Neural cell (in vitro differentiated cells): ENCODE results near the gene PPP1R36. TPM values are rescaled to one million over a fixed set of nuclear protein-coding genes. Genes with fewer than 3 reads are reported as not detected.

ENCODE experiments used
- H2AFZ ChIP-seq: fragments of 200-600, 300-800 bp; sonication (generic), shearing (Covaris generic); 2 replicates; pipeline ENCODE4 v1.6.0; 2014; ENCODE audit warnings: low read depth, mild to moderate bottlenecking, antibody characterized with exemption, low read length, moderate library complexity
- H3F3A ChIP-seq: fragments of 200-600 bp; shearing (Covaris generic); 2 replicates; pipeline ENCODE4 v1.6.1; 2016; ENCODE audit warnings: mild to moderate bottlenecking, moderate library complexity, mixed read lengths, antibody characterized with exemption, low read length; ENCODE audit not compliant: insufficient read depth, poor library complexity, severe bottlenecking
- H3K27ac ChIP-seq: fragments of 200-600, 300-800 bp; sonication (generic), shearing (Covaris generic); 2 replicates; pipeline ENCODE4 v1.5.1; 2014; ENCODE audit warnings: mild to moderate bottlenecking, low read length, moderate library complexity
- H3K27me3 ChIP-seq: fragments of 300-800, 200-600 bp; sonication (generic), shearing (Covaris generic); 2 replicates; pipeline ENCODE4 v1.6.0; 2014; ENCODE audit warnings: mild to moderate bottlenecking, low read depth, low read length, moderate library complexity; ENCODE audit not compliant: insufficient read depth
- H3K36me3 ChIP-seq: fragments of 300-800, 200-600 bp; sonication (generic), shearing (Covaris generic); 2 replicates; pipeline ENCODE4 v1.5.1; 2014; ENCODE audit warnings: mild to moderate bottlenecking, antibody characterized with exemption, low read length, moderate library complexity; ENCODE audit not compliant: insufficient read depth
- H3K4me2 ChIP-seq: fragments of 300-800, 200-600 bp; sonication (generic), shearing (Covaris generic); 2 replicates; pipeline ENCODE4 v1.6.0; 2014; ENCODE audit warnings: mild to moderate bottlenecking, low read length
- H3K4me3 ChIP-seq: fragments of 300-800, 200-600 bp; sonication (generic), shearing (Covaris generic); 2 replicates; pipeline ENCODE4 v1.5.1; 2014; ENCODE audit warnings: mild to moderate bottlenecking, low read length, moderate library complexity
- H3K79me2 ChIP-seq: fragments of 200-600 bp; shearing (Covaris generic); replicated peaks from 2 replicates; pipeline ENCODE4 v1.6.0; 2014; ENCODE audit warnings: mild to moderate bottlenecking, low read length, moderate library complexity; ENCODE audit not compliant: insufficient read depth
- H3K9ac ChIP-seq: fragments of 300-800, 200-600 bp; sonication (generic), shearing (Covaris generic); 2 replicates; pipeline ENCODE4 v1.6.1; 2016; ENCODE audit warnings: mild to moderate bottlenecking, low read length, mixed read lengths
- H3K9me2 ChIP-seq: fragments of 200-600 bp; shearing (Covaris generic); 2 replicates; pipeline ENCODE4 v1.6.1; 2016; ENCODE audit warnings: mild to moderate bottlenecking, low read length, mixed read lengths; ENCODE audit not compliant: insufficient read depth
- H3K9me3 ChIP-seq: fragments of 200-600, 300-800 bp; sonication (generic), shearing (Covaris generic); 2 replicates; pipeline ENCODE4 v1.6.1; 2016; ENCODE audit warnings: mild to moderate bottlenecking, mixed run types, low read length, moderate library complexity, mixed read lengths
- H4K20me1 ChIP-seq: fragments of 200-600 bp; shearing (Covaris generic); 2 replicates; pipeline ENCODE4 v1.6.1; 2016; ENCODE audit warnings: mild to moderate bottlenecking, mixed run types; ENCODE audit not compliant: insufficient read depth
- EP300 ChIP-seq: fragments of 450-650 bp; conservative IDR thresholded peaks from 2 replicates; pipeline ENCODE4 v1.6.1; 2014; ENCODE audit warnings: antibody characterized with exemption, mild to moderate bottlenecking, moderate library complexity; ENCODE audit not compliant: poor library complexity, severe bottlenecking
- EZH2 ChIP-seq: fragments of 200-600, 300-800 bp; shearing (Covaris generic), sonication (generic); IDR thresholded peaks from 2 replicates; pipeline ENCODE4 v1.6.1; 2014; ENCODE audit warnings: antibody characterized with exemption, low read length, borderline replicate concordance, mild to moderate bottlenecking; ENCODE audit not compliant: insufficient read depth, poor library complexity, severe bottlenecking
- MXI1 ChIP-seq: fragments of 450-650 bp; conservative IDR thresholded peaks from 2 replicates; pipeline ENCODE4 v1.6.1; 2014; ENCODE audit warnings: antibody characterized with exemption, mild to moderate bottlenecking; ENCODE audit not compliant: poor library complexity, severe bottlenecking
- POLR2AphosphoS5 ChIP-seq: IDR thresholded peaks from 2 replicates; pipeline ENCODE4 v1.6.1; 2012
- RAD21 ChIP-seq: fragments of 450-650 bp; conservative IDR thresholded peaks from 2 replicates; pipeline ENCODE4 v1.6.1; 2014; ENCODE audit warnings: antibody characterized with exemption, mild to moderate bottlenecking, moderate library complexity
- SMC3 ChIP-seq: fragments of 450-650 bp; conservative IDR thresholded peaks from 2 replicates; pipeline ENCODE4 v1.6.1; 2014; ENCODE audit warnings: antibody characterized with exemption, mild to moderate bottlenecking, moderate library complexity; ENCODE audit not compliant: poor library complexity
- TAF1 ChIP-seq: IDR thresholded peaks from 2 replicates; pipeline ENCODE4 v1.6.1; 2012; ENCODE audit warnings: low read depth
- polyA plus RNA-seq: library from polyadenylated mRNA; depleted of rRNA; stranded (reverse); fragments of >200 nt; gene quantifications from 2 replicates; pipeline ENCODE4 v1.2.3, GENCODE V29; 2014
- TF ChIP-seq, protein P1 (sequence below): fragments of 450-650 bp; IDR thresholded peaks from 2 replicates; pipeline ENCODE4 v1.5.1; 2014; ENCODE audit warnings: antibody characterized with exemption, mild to moderate bottlenecking, moderate library complexity; ENCODE audit not compliant: poor library complexity, severe bottlenecking
- TF ChIP-seq, protein P2 (sequence below): IDR thresholded peaks from 2 replicates; pipeline ENCODE4 v1.6.1; 2012; ENCODE audit warnings: borderline replicate concordance

The PPP1R36 gene
- polyA plus RNA-seq, 1 donor from 2014 or later: not detected

DNA sequence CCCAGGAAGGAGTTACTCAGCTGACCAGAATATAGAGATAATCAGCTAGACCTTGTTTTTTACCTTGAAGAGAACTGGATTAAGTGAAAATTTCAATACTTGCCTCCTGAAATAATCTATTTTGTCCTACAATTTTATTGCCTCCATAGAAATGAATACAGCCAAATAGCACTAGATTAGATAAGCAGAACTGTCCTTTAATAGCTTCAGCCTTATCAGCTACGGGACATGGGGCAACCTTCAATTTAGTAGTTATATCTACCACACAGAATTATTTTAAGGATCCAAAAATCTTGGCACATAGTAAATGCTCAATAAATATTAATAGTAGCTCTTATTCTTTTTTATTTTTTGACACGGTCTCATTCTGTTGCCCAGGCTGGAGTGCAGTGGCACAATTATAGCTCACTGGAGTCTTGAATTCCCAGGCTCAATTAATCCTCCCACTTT lies 87.2 kb downstream of the PPP1R36 start:
- H3K9me2 ChIP-seq: no peaks in the 10 kb centered on the region
- no peak for TF ChIP-seq RAD21
- TF ChIP-seq TAF1: no peak
- TF ChIP-seq, protein P1, sequence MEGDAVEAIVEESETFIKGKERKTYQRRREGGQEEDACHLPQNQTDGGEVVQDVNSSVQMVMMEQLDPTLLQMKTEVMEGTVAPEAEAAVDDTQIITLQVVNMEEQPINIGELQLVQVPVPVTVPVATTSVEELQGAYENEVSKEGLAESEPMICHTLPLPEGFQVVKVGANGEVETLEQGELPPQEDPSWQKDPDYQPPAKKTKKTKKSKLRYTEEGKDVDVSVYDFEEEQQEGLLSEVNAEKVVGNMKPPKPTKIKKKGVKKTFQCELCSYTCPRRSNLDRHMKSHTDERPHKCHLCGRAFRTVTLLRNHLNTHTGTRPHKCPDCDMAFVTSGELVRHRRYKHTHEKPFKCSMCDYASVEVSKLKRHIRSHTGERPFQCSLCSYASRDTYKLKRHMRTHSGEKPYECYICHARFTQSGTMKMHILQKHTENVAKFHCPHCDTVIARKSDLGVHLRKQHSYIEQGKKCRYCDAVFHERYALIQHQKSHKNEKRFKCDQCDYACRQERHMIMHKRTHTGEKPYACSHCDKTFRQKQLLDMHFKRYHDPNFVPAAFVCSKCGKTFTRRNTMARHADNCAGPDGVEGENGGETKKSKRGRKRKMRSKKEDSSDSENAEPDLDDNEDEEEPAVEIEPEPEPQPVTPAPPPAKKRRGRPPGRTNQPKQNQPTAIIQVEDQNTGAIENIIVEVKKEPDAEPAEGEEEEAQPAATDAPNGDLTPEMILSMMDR: peak; percentile 3
- TF ChIP-seq EZH2: no peak
- TF ChIP-seq, protein P2, sequence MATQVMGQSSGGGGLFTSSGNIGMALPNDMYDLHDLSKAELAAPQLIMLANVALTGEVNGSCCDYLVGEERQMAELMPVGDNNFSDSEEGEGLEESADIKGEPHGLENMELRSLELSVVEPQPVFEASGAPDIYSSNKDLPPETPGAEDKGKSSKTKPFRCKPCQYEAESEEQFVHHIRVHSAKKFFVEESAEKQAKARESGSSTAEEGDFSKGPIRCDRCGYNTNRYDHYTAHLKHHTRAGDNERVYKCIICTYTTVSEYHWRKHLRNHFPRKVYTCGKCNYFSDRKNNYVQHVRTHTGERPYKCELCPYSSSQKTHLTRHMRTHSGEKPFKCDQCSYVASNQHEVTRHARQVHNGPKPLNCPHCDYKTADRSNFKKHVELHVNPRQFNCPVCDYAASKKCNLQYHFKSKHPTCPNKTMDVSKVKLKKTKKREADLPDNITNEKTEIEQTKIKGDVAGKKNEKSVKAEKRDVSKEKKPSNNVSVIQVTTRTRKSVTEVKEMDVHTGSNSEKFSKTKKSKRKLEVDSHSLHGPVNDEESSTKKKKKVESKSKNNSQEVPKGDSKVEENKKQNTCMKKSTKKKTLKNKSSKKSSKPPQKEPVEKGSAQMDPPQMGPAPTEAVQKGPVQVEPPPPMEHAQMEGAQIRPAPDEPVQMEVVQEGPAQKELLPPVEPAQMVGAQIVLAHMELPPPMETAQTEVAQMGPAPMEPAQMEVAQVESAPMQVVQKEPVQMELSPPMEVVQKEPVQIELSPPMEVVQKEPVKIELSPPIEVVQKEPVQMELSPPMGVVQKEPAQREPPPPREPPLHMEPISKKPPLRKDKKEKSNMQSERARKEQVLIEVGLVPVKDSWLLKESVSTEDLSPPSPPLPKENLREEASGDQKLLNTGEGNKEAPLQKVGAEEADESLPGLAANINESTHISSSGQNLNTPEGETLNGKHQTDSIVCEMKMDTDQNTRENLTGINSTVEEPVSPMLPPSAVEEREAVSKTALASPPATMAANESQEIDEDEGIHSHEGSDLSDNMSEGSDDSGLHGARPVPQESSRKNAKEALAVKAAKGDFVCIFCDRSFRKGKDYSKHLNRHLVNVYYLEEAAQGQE: no peak
- H3K79me2 ChIP-seq: no peaks in the 10 kb centered on the region
- no peak overlapping the region for H3K4me3 ChIP-seq
- no peaks in the 10 kb centered on the region for H3K36me3 ChIP-seq
- no peaks in the 10 kb centered on the region for H3K27me3 ChIP-seq
- H2AFZ ChIP-seq: no peak overlapping the region
- no peak overlapping the region for H3K27ac ChIP-seq
- H3K9me3 ChIP-seq: no peaks in the 10 kb centered on the region
- H4K20me1 ChIP-seq: no peaks in the 10 kb centered on the region
- H3K4me2 ChIP-seq: no peak overlapping the region
- no peaks in the 10 kb centered on the region for H3F3A ChIP-seq
- no peak overlapping the region for H3K9ac ChIP-seq

DNA sequence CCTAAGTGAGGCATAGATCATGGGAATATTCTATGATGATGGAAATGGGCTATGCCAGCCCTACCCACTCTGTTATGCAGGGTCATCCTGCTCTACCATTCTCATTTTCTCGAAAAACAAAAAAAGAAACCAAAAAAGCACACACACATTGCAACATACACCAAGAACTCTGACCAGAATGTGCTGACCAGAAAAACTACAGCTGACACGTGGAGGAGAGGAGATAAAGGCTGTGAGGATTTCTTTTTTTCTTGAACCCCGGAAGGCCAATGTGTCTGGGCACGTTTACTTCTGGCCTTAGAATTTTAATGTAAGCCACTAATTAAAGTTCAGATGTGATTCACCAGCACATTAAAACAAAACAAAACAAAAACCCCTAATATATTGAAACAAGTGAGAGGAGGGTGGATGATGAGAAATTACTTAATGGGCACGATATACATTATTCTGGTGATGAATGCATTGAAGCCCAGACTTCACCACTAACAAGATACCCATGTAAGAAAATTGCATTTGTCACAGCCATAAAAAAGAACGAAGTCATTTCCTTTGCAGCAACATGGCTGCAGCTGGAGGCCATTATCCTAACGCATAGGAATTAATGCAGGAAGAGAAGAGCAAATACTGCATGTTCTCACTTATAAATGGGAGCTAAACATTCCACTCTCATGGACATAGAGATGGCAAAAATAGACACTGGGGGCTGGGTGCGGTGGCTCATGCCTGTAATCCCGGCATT lies 88.1 kb downstream of the PPP1R36 start:
- Histone ChIP-seq H3K4me2 (no peak overlapping the region), H3K9ac (no peak overlapping the region), H3F3A (no peaks in the 10 kb centered on the region), H3K27ac (no peak overlapping the region), H3K27me3 (no peaks in the 10 kb centered on the region), H3K9me2 (no peaks in the 10 kb centered on the region), H3K79me2 (no peaks in the 10 kb centered on the region), H2AFZ (no peak overlapping the region), H3K9me3 (no peaks in the 10 kb centered on the region), H3K4me3 (no peak overlapping the region), H3K36me3 (no peaks in the 10 kb centered on the region), H4K20me1 (no peaks in the 10 kb centered on the region)
- no peak for TF ChIP-seq RAD21
- TF ChIP-seq, protein P2: no peak
- TF ChIP-seq TAF1: no peak
- TF ChIP-seq, protein P1: no peak
- no peak for TF ChIP-seq MXI1
- no peak for TF ChIP-seq SMC3
- no peak for TF ChIP-seq POLR2AphosphoS5
- no peak for TF ChIP-seq EP300
- TF ChIP-seq EZH2: no peak
